GM19455 (cell line): ENCODE measurements around the gene PFDN6.
"Not testable (repeated sequence)": the region's sequence is repeated elsewhere in the genome, so short reads cannot be mapped to it uniquely, and the experiment has no call there.

ENCODE experiments used
- ATAC-seq: cut with Tn5 transposase; IDR thresholded peaks from one replicate; pipeline ENCODE4 v1.9.1; 2021; ENCODE audit not compliant: unreplicated experiment

Gene PFDN6

GRCh38 chr6:33273129-33273923 is 16.1 kb upstream of the PFDN6 start:
- ATAC-seq = no peak

- ATAC-seq = no peak
These were observed 15.2 kb upstream of the PFDN6 start for GRCh38 chr6:33273924-33274902.

- ATAC-seq = not testable (repeated sequence)
These were observed 13.4 kb upstream of the PFDN6 start for GRCh38 chr6:33275795-33276580.

GRCh38 chr6:33276581-33276863 is 12.9 kb upstream of the PFDN6 start:
- no peak for ATAC-seq

DNA sequence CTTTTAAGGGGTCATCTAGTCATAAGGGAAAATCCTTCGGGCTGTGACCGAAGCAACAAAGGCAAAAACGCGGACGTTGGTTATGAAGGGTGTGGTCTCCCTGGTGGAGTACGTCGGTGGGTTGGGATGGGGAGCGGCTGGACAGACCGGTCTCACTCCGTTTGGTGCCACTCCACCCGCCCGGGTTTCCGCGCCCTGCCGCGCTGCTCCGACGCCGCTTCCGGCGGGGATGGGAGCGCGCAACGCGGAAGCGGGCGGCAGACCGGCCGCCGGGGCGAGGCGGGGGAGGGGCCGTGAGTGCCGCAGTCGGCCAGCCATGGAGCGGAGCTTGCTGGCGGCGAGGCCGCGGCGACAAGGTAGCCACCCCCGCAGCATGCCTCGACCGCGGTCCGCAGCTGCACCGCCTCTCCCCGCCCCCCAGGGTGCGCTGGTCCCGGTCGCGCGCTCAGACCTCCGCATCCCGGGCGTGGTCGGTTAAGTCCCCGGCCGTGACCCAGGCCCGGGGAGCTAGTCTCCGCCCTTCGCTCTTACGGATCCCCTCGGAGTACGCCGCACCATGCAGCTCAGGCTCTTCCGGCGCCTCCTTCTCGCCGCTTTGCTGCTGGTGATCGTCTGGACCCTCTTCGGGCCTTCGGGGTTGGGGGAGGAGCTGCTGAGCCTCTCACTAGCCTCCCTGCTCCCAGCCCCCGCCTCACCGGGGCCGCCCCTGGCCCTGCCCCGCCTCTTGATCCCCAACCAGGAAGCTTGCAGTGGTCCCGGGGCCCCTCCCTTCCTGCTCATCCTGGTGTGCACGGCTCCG is 12.3 kb upstream of the PFDN6 start, which contains the start of gene B3GALT4:
Gene B3GALT4, plus strand, starts transcription at position 260 of the 799 bp plus-strand sequence. Its CDS starts 297 bp downstream, at position 557.
- ATAC-seq = peak; percentile 61

- ATAC-seq = no peak
These were observed 11.6 kb upstream of the PFDN6 start for GRCh38 chr6:33277663-33278391.

GRCh38 chr6:33278392-33278741 is 11.0 kb upstream of the PFDN6 start:
- no peak for ATAC-seq

- no peak for ATAC-seq
These were observed 10.6 kb upstream of the PFDN6 start for GRCh38 chr6:33278810-33279209.

DNA sequence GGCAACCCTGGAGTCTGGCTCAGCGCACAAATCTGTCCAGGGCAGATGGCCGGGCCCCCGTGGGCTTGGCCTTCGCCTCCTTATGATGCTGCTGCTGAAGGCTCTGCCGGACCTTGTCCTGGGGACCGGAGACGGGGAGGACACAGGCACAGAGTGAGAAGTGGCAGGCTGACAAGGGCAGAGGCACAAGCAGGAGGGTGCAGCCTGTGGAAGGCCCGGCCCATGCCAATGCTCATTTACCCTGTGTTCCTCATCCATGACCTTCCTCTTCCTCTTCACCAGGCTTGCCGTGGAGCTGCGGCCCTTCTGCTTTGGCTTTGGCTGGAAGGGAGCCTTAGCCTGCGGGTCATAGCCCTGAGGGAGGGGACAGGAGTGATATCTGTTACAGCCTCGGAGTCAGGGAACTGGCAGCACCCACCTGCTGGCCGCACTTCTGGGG is 10.1 kb upstream of the PFDN6 start:
- ATAC-seq = no peak

DNA sequence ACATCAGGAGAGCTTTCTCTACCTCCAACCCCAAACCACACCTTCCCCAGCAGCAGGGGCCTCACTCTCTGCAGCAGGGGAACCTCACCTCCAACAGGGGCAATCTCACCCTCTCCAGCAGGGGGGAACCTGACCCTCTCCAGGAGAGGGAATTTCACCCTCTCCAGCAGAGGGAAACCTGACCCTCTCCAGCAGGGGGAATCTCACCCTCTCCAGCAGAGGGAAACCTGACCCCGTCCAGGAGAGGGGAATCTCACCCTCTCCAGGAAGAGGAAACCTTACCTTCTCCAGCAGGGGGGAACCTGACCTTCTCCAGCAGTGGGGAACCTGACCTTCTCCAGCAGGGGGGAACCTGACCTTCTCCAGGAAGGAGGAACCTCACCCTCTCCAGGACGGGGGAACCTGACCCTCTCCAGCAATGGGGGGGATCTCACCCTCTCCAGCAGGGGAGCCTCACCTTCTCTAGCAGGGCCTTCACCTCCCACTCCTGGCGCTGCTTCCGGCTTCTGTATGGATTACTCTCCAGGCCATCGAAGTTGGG is 9.4 kb upstream of the PFDN6 start:
- ATAC-seq = no peak

GRCh38 chr6:33280539-33280938 is 8.9 kb upstream of the PFDN6 start:
- ATAC-seq = no peak

GRCh38 chr6:33285214-33285613 is 4.2 kb upstream of the PFDN6 start:
- ATAC-seq = not testable (repeated sequence)

- no peak for ATAC-seq
These were observed 2.2 kb upstream of the PFDN6 start for GRCh38 chr6:33286946-33287914.

DNA sequence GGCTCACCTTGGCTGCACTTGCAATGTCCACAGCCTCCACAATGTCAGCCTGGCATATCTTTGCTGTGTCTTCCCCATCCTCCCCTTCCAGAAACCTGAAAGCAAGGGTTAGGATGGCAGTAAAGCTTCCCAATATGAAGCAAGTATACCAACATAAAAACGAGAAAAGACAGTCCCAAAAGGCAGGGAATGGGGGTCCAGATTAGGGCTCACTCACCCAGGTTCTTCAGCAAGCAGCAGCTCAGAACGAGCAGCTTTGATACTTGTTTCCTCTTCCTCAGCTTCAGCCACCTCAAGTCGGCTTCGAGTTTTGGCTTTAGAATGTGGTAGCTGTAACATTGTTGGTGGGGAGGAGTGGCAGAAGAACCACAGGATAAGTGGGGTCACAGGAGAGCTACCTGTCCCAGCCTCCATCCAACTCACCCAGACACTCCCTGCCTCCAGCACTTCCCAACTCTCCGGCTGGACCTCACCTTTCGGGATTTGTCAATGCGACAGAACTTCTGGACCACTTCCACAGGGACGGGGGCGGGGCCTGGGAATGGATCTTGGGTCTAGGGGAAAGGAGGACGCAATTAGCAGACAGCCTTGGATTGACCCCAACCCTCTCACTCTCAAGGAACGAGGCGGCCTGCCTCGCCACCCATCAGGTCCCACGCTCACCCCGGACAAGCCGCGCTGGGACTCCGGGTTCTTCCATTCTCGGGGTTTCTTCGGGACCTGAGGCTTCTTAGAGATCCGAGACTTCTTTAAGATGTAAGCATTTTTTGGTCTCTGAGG is 1.1 kb upstream of the PFDN6 start:
- ATAC-seq = no peak

DNA sequence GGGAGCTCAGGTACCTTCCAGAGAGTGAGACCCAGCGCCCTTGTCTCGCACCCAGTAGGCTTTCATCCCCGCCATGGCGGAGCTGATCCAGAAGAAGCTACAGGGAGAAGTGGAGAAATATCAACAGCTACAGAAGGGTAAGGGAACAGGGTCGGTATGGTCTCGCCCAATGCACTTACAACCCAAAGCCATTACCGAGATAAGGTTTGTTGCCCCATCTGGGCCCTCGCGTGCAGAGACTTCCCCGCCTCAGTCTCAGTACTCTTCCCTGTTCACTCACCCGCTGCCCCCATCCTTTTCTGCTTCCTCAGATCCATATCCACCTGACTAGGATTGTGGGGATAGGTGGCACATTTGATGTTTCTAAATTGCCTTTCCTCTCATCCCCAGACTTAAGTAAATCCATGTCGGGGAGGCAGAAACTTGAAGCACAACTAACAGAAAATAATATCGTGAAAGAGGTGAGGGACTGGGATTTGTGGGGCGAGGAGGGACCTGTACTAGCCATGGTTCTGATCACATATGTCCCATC is 449 bp downstream of the PFDN6 start:
- no peak for ATAC-seq

DNA sequence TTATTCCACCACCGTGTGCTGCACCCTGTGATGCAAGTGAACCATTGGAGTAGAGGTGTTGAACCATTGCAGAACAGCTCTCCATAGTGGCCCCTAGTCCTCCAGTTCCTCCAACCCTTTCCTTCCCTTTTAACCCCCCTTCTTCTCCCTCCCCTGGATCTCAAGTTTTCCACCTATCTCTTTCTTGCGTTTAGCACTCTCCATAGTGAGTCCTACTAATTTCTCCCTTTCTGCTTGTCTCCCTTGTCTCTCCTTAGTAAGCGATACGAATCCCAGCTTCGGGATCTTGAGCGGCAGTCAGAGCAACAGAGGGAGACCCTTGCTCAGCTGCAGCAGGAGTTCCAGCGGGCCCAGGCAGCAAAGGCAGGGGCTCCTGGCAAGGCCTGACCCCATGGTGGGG is 1.1 kb downstream of the PFDN6 start:
- no peak for ATAC-seq

DNA sequence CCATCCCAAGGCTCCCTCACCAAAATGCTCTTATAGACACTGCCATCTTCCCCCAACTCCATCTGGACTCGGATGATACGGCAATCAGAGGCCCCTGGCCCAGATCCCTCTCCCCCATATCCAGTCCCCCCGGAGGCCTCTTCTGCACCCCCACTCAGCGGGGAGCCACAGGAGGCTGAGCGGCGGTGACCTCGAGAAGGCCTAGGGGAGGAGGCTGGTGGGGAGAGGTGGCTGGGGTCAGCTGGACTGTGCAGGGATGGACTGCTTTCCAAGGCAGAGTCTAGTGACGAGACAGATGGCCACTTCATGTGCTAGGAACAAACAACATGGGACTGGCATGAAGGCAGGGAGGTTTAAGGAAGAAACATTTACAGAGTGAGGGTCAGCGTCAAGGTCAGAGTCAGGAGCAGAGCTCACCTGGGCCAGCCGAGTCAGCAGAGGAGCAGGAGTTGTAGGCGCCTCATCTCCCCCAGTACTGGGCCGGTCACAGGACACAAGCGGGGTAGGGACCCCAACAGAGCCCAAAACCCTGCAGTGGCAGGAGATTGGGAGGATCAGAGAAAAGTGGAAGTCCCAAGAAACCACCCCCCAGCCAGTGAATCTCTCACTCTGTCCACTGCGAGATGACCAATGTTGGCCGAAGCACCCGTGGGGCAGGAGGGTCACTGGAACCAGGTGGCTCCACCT is 3.7 kb downstream of the PFDN6 start:
- no peak for ATAC-seq
